ENCODE results near the gene TBC1D2. TPM values are rescaled to one million over a fixed set of nuclear protein-coding genes. Genes with fewer than 3 reads are reported as not detected.

Gene TBC1D2
- total and polyA plus RNA-seq, 10 of the 15 experiments (the other 5 are each of a cell fraction or from before 2014, with no cell fraction given) = 0.04 to 1.6 (median 1.1) TPM

GRCh38 chr9:98229090-98229395 lies 26.4 kb downstream of the TBC1D2 start (continued):
- TF ChIP-seq PBX3 (IDR thresholded peaks at IDR 0.05; ENCODE audit: insufficient replicate concordance, low read depth, low read length) (no peak), SIN3A (IDR thresholded peaks at IDR 0.05; ENCODE audit: low read depth, low read length) (no peak), ZBED1 (IDR thresholded peaks at IDR 0.05; ENCODE audit: borderline replicate concordance) (no peak)

- BruUV-seq (replicated peaks) = no TSS peak
- WGBS (ENCODE audit: insufficient coverage, insufficient replicate concordance, low lambda C conversion rate, missing lambda C conversion rate) = 90% methylated on average over 10 of the region's 10 CpGs
- Histone ChIP-seq H4K20me1 (ENCODE audit: control insufficient read depth, insufficient read depth) (no peaks in the 10 kb centered on the region), H3K4me3 (no peak overlapping the region), H3K27me3 (replicated peaks in 1 of 2; ENCODE audit: control insufficient read depth in 2 of 2, insufficient read depth in 2 of 2, low read length in 1 of 2) (no peaks in the 10 kb centered on the region), H3K9me3 (replicated peaks; ENCODE audit: control insufficient read depth, insufficient read depth, low read length) (no peaks in the 10 kb centered on the region), H3K4me2 (ENCODE audit: control insufficient read depth, insufficient read depth) (no peak overlapping the region), H3K27ac (ENCODE audit: control insufficient read depth, insufficient read depth) (no peak overlapping the region), H3K4me1 (ENCODE audit: control insufficient read depth, insufficient read depth, low read length) (peaks cover 7% of the 10 kb centered on the region; the same call in 1 of the 2 replicates), H3K36me3 (ENCODE audit: control insufficient read depth in 2 of 2, insufficient read depth in 2 of 2, low read length in 1 of 2) (no peaks in the 10 kb centered on the region), H3K9ac (ENCODE audit: control insufficient read depth, insufficient read depth, low read length) (no peak overlapping the region), H2AFZ (ENCODE audit: control insufficient read depth, low read depth, low read length) (no peak overlapping the region), H3K79me2 (ENCODE audit: control insufficient read depth, insufficient read depth, low read length) (no peaks in the 10 kb centered on the region)
- intact Hi-C loops (cut with micrococcal nuclease; ENCODE audit: unreplicated experiment) = no loop called here
- SMC1A ChIA-PET (ENCODE audit: uncharacterized antibody, unreplicated experiment) = interaction anchor here (0.8 kb wide), 1 partner anchor 18 kb away, joined by 3 read pairs; no protein-coding TSS in a partner anchor
- in situ Hi-C loops (cut with MboI) = no loop called here
- no peak for DNase-seq (ENCODE audit: low read depth, low spot score)
- FAIRE-seq = no peak
- POLR2A ChIA-PET = no interaction called here
- RAD21 ChIA-PET (ENCODE audit: unreplicated experiment) = no interaction called here
- no peak for ATAC-seq
- CTCF ChIA-PET = no interaction called here
- TF ChIP-seq SRF (IDR thresholded peaks at IDR 0.05; ENCODE audit: low read depth in 2 of 2, low read length in 2 of 2) (no peak), BRCA1 (IDR thresholded peaks at IDR 0.05; ENCODE audit: low read depth, low read length) (no peak), USF1 (IDR thresholded peaks at IDR 0.05; ENCODE audit: borderline replicate concordance, extremely low read length, insufficient read depth, low read depth, low read length) (no peak), NFIC (IDR thresholded peaks at IDR 0.05; ENCODE audit: low read depth, low read length) (no peak), HDAC2 (IDR thresholded peaks at IDR 0.05) (no peak), TAF1 (IDR thresholded peaks at IDR 0.05; ENCODE audit: borderline replicate concordance, low read depth, low read length) (no peak), SMC3 (IDR thresholded peaks at IDR 0.05; ENCODE audit: borderline replicate concordance, low read length) (no peak), RCOR1 (conservative IDR thresholded peaks at IDR 0.05; ENCODE audit: low read depth, low read length) (no peak), ZBTB33 (IDR thresholded peaks at IDR 0.05) (no peak), ATF7 (IDR thresholded peaks at IDR 0.05; ENCODE audit: low read depth) (no peak), CBFB (IDR thresholded peaks at IDR 0.05; ENCODE audit: low read depth) (no peak), CHD4 (IDR thresholded peaks at IDR 0.05) (no peak), PAX5 (IDR thresholded peaks at IDR 0.05; ENCODE audit: borderline replicate concordance, low read depth, low read length) (no peak), GATAD2B (conservative IDR thresholded peaks at IDR 0.05; ENCODE audit: low read depth) (no peak)
Measured at GRCh38 chr9:98228392-98229089, 26.9 kb downstream of the TBC1D2 start.
